Hematopoietic multipotent progenitor cell treated with erythropoietin and hydrocortisone succinate and interleukin-3 and kit ligand, for 15 days (in vitro differentiated cells): Measurements from ENCODE around the gene NANOGP8.
"Not testable (repeated sequence)": the region's sequence is repeated elsewhere in the genome, so short reads cannot be mapped to it uniquely, and the experiment has no call there.

ENCODE experiments used
- DNase-seq: peaks from one replicate; pipeline ENCODE4 v3.0.0-alpha.2; 2015; ENCODE audit warnings: low spot score

The NANOGP8 gene

GRCh38 chr15:35092846-35093245 is 7.8 kb upstream of the NANOGP8 start:
- no peak for DNase-seq

GRCh38 chr15:35092311-35092710 is 7.2 kb upstream of the NANOGP8 start:
- no peak for DNase-seq

GRCh38 chr15:35090104-35090807 is 5.2 kb upstream of the NANOGP8 start:
- no peak for DNase-seq

GRCh38 chr15:35089551-35089950 is 4.5 kb upstream of the NANOGP8 start:
- no peak for DNase-seq

GRCh38 chr15:35088329-35088728 is 3.2 kb upstream of the NANOGP8 start:
- no peak for DNase-seq

GRCh38 chr15:35087759-35088158 is 2.7 kb upstream of the NANOGP8 start:
- no peak for DNase-seq

- DNase-seq: not testable (repeated sequence)
These were observed 2.4 kb downstream of the NANOGP8 start for GRCh38 chr15:35082371-35083348.

- not testable (repeated sequence) for DNase-seq
These were observed 3.3 kb downstream of the NANOGP8 start for GRCh38 chr15:35081626-35082365.

GRCh38 chr15:35080226-35080625 is 4.9 kb downstream of the NANOGP8 start:
- DNase-seq: no peak

GRCh38 chr15:35078221-35078915 is 6.7 kb downstream of the NANOGP8 start:
- DNase-seq: peak; percentile 64

GRCh38 chr15:35071106-35071505 is 14.0 kb downstream of the NANOGP8 start:
- DNase-seq: no peak

GRCh38 chr15:35068846-35069475 is 16.1 kb downstream of the NANOGP8 start:
- no peak for DNase-seq

- no peak for DNase-seq
These were observed 17.4 kb downstream of the NANOGP8 start for GRCh38 chr15:35067496-35068347.

- no peak for DNase-seq
These were observed 19.0 kb downstream of the NANOGP8 start for GRCh38 chr15:35066094-35066493.

GRCh38 chr15:35064576-35065190 is 20.4 kb downstream of the NANOGP8 start:
- DNase-seq: no peak

- DNase-seq: no peak
These were observed 22.4 kb downstream of the NANOGP8 start for GRCh38 chr15:35062738-35063099.

- no peak for DNase-seq
These were observed 23.0 kb downstream of the NANOGP8 start for GRCh38 chr15:35061825-35062737.

- no peak for DNase-seq
These were observed 23.8 kb downstream of the NANOGP8 start for GRCh38 chr15:35061161-35061824.
